CD4-positive, alpha-beta memory T cell (primary cell): ENCODE data around the gene MT1F. TPM values are rescaled to one million over a fixed set of nuclear protein-coding genes. Genes with fewer than 3 reads are reported as not detected.
"Not testable (repeated sequence)": the region's sequence is repeated elsewhere in the genome, so short reads cannot be mapped to it uniquely, and the experiment has no call there.

Source experiments
- CTCF ChIA-PET: fragments of 350-600 bp; sonication (Branson Sonifier 250); formaldehyde crosslinking; loops from one replicate; lab custom pipeline; 2021; ENCODE audit warnings: inconsistent platforms; ENCODE audit not compliant: partially characterized antibody; lab: Charles Lee
- POLR2A ChIA-PET: fragments of 350-600 bp; sonication (Branson Sonifier 250); formaldehyde crosslinking; loops from one replicate; lab custom pipeline; 2021; ENCODE audit not compliant: partially characterized antibody; lab: Charles Lee
- DNase-seq, 5 donors: peaks; one replicate each; pipeline versions ENCODE4 v3.0.0 to v3.0.0-alpha.2; 2020 to 2022; ENCODE audit warnings: mixed read lengths in 1 of 5
- H3K27ac ChIP-seq: one replicate; pipeline ENCODE4 v1.7.0; 2013; ENCODE audit warnings: low read depth, low read length
- H3K27me3 ChIP-seq: 2 replicates; pipeline ENCODE4 v1.7.0; 2013; ENCODE audit warnings: mild to moderate bottlenecking, low read length, moderate library complexity; ENCODE audit not compliant: insufficient read depth
- H3K36me3 ChIP-seq: 2 replicates; pipeline ENCODE4 v1.7.0; 2013; ENCODE audit warnings: mild to moderate bottlenecking, low read length, moderate library complexity; ENCODE audit not compliant: insufficient read depth
- H3K4me1 ChIP-seq: 2 replicates; pipeline ENCODE4 v1.7.0; 2013; ENCODE audit warnings: mild to moderate bottlenecking, low read length, moderate library complexity; ENCODE audit not compliant: insufficient read depth
- H3K4me3 ChIP-seq, 2 donors: one replicate each; pipeline ENCODE4 v1.7.0; 2013; ENCODE audit warnings: low read length in 2 of 2, mild to moderate bottlenecking in 1 of 2
- H3K9me3 ChIP-seq, 2 donors: one replicate each; pipeline ENCODE4 v1.7.0; 2013; ENCODE audit warnings: low read length in 2 of 2, control low read depth in 1 of 2; ENCODE audit not compliant: control insufficient read depth in 1 of 2
- H3K27ac Mint-ChIP-seq, 7 donors: one replicate each; pipeline ENCODE4 v1.8.0; 2020 to 2021; ENCODE audit warnings: mixed read lengths in 7 of 7, mild to moderate bottlenecking in 6 of 7, inconsistent platforms in 3 of 7, moderate library complexity in 3 of 7
- H3K27me3 Mint-ChIP-seq, 2 donors: one replicate each; pipeline ENCODE4 v1.8.0; 2020 to 2021; ENCODE audit warnings: mixed read lengths in 2 of 2
- H3K36me3 Mint-ChIP-seq, 2 donors: one replicate each; pipeline ENCODE4 v1.8.0; 2020 to 2021; ENCODE audit warnings: mixed read lengths in 2 of 2, inconsistent platforms in 1 of 2, mild to moderate bottlenecking in 1 of 2
- H3K4me1 Mint-ChIP-seq, 4 donors: one replicate each; pipeline ENCODE4 v1.8.0; 2020 to 2021; ENCODE audit warnings: mixed read lengths in 4 of 4, mild to moderate bottlenecking in 1 of 4
- H3K4me3 Mint-ChIP-seq, 8 donors: one replicate each; pipeline ENCODE4 v1.8.0; 2020 to 2021; ENCODE audit warnings: mixed read lengths in 8 of 8, mild to moderate bottlenecking in 7 of 8, moderate library complexity in 6 of 8, inconsistent platforms in 3 of 8
- H3K9me3 Mint-ChIP-seq, 8 donors: one replicate each; pipeline ENCODE4 v1.8.0; 2020 to 2021; ENCODE audit warnings: mixed read lengths in 8 of 8, mild to moderate bottlenecking in 5 of 8, inconsistent platforms in 3 of 8, moderate library complexity in 1 of 8
- intact Hi-C: fragments of 100-400 bp; cut with micrococcal nuclease; formaldehyde crosslinking; loops from one replicate; pipeline ENCODE4 v1.15.1; 2023
- polyA plus RNA-seq, 2 donors: library from polyadenylated mRNA; unstranded; fragments of 300-500 nt; fragmentation: Illumina TruSeq; gene quantifications; one replicate each; pipeline ENCODE4 v1.2.3, GENCODE V29; 2021
- total RNA-seq, 2 experiments: library from RNA; stranded (reverse); gene quantifications; one replicate each; pipeline ENCODE4 v1.2.3, GENCODE V29; 2021

Gene MT1F
- total and polyA plus RNA-seq, 4 experiments from 2014 or later = 8.3 to 28.9 (median 12.5) TPM

DNA sequence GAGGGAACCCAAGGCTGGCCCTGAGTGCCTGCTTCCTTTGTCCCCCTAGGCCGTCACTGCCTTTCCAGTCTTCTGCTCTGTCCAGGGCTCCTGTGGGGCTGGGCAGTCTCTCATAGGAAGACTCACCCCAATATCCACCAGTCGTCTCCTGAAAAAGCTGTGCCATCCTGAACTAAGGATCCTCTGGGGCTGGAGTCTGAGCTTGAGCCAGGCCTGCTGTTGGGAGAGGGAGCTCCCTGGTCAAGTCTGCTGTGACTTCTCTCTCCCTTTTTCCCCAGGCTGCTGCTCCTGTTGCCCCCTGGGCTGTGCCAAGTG, 12.8 kb downstream of the MT1F start:
- peaks cover 33 to 58% of the 10 kb centered on the region in 2 donors for H3K27me3 Mint-ChIP-seq
- H3K9me3 Mint-ChIP-seq = no peaks in the 10 kb centered on the region
- peaks cover 32% of the 10 kb centered on the region for H3K27me3 ChIP-seq
- DNase-seq = no peak
- H3K27ac ChIP-seq = no peak overlapping the region
- CTCF ChIA-PET = no interaction called here
- no peaks in the 10 kb centered on the region for H3K36me3 ChIP-seq
- H3K27ac Mint-ChIP-seq = no peak overlapping the region
- peaks cover 16% of the 10 kb centered on the region for H3K4me1 ChIP-seq
- peaks cover 8 to 27% (median 20%) of the 10 kb centered on the region in 4 donors for H3K4me1 Mint-ChIP-seq
- POLR2A ChIA-PET = interaction anchor here (0.6 kb wide), 1 partner anchor 31 kb away, joined by 3 read pairs; no protein-coding TSS in a partner anchor
- intact Hi-C loops = no loop called here
- H3K4me3 ChIP-seq = no peak overlapping the region
- H3K4me3 Mint-ChIP-seq = no peak overlapping the region
- H3K36me3 Mint-ChIP-seq = peaks cover 0 to 4% of the 10 kb centered on the region in 2 donors
- no peaks in the 10 kb centered on the region for H3K9me3 ChIP-seq

DNA sequence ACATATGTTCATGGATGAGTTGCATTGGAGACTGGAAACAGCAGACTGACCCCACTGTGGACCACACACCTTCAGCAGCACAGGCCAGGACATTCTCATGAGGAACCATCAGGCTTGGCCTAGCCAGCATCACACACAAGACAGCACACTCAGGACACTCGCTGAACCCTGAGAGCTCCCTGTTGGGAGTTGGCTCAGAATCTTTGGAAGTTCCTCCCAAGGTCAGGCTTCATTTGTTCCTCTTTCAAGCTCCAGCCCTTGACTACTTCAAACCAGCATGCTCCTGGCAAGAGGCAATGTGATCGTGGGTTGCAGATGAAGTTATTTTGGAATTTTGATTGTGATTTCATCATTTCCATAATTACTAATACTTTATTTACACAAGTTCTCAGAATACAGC, 13.9 kb downstream of the MT1F start:
- H3K27ac ChIP-seq, H3K36me3 Mint-ChIP-seq, H3K4me3 ChIP-seq, H3K9me3 Mint-ChIP-seq, DNase-seq, intact Hi-C loops, H3K4me3 Mint-ChIP-seq, POLR2A ChIA-PET, H3K9me3 ChIP-seq, CTCF ChIA-PET, H3K27ac Mint-ChIP-seq, H3K36me3 ChIP-seq: not testable (repeated sequence)
- peaks cover 22% of the 10 kb centered on the region for H3K4me1 ChIP-seq
- Mint-ChIP-seq H3K27me3 (peaks cover 28 to 55% of the 10 kb centered on the region in 2 donors), H3K4me1 (peaks cover 12 to 32% (median 22%) of the 10 kb centered on the region in 4 donors)
- H3K27me3 ChIP-seq = peaks cover 32% of the 10 kb centered on the region

DNA sequence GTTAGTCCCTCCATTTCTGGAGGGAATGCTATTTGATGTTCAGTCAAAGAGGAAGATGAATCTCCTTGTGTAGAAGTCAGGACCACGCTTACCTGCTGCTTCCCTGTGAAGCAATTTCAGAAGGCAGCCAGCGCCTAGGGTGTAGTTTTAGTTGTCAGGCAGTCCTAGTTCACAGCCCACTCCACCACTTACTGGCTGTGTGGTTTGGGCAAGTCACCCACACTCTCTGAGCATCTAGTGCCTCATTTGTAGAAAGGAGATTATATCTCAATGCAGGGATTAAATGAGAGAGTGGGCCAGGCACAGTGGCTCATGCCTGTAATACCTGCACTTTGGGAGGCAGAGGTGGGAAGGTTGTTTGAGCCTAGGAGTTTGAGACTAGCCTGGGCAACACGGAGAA, 14.4 kb downstream of the MT1F start:
- CTCF ChIA-PET = interaction anchor here (2.2 kb wide), 1 partner anchor 71 kb away, joined by 5 read pairs; no protein-coding TSS in a partner anchor
- H3K4me3 Mint-ChIP-seq, POLR2A ChIA-PET, H3K36me3 Mint-ChIP-seq, intact Hi-C loops, DNase-seq, H3K36me3 ChIP-seq, H3K4me3 ChIP-seq, H3K9me3 Mint-ChIP-seq, H3K9me3 ChIP-seq, H3K27ac Mint-ChIP-seq, H3K27ac ChIP-seq: not testable (repeated sequence)
- Histone ChIP-seq H3K27me3 (peaks cover 30% of the 10 kb centered on the region), H3K4me1 (peaks cover 22% of the 10 kb centered on the region)
- Mint-ChIP-seq H3K27me3 (peaks cover 27 to 52% of the 10 kb centered on the region in 2 donors), H3K4me1 (peaks cover 12 to 32% (median 22%) of the 10 kb centered on the region in 4 donors)

DNA sequence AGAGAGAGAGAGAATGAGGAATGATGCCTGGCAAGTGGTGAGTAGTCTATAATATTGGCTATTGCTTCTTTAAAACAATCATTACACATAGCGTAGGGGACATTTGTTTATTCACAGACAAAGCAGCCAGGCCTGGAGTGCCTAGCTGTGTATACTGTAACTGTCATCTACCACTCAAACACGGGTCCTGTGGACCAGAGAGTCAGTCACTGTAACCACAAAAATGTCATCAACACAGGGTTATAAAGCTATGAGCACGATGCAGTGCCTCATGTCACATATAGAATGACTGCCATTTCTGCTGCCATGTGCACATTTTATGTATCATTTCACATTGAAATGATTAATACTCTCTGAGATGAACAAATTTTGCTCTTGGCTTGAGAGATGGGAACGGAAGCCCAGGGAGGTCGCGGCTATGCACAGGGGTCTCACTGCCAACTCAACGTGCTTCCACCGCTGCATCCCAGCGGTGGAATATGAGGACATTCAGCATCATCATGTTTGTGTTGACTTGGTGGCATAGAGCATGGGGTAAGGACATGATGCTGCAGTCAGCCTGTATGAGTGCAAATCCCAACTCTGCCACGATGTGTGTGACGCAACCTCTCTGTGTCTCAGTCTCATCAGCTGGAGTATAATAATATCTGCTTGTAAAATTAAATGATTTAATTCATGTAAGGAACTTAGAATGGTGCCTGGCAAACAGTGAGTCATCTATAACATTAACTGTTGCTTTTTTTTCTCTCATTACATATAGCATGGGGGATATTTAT, 15.2 kb downstream of the MT1F start:
- Mint-ChIP-seq H3K4me3 (no peak overlapping the region), H3K27ac (no peak overlapping the region), H3K9me3 (no peaks in the 10 kb centered on the region), H3K4me1 (peaks cover 12 to 27% (median 22%) of the 10 kb centered on the region in 4 donors), H3K27me3 (peaks cover 27 to 46% of the 10 kb centered on the region in 2 donors), H3K36me3 (peaks cover 0 to 4% of the 10 kb centered on the region in 2 donors)
- intact Hi-C loops = no loop called here
- DNase-seq = no peak
- no peak overlapping the region for H3K4me3 ChIP-seq
- H3K36me3 ChIP-seq = no peaks in the 10 kb centered on the region
- peaks cover 17% of the 10 kb centered on the region for H3K4me1 ChIP-seq
- ChIA-PET POLR2A (interaction anchor here (1.5 kb wide), 1 partner anchor 9 kb away, joined by 6 read pairs; the partner anchor contains the start of gene MT1X), CTCF (interaction anchor here (0.8 to 2.2 kb wide), 3 partner anchors 9 to 72 kb away, joined by 4 to 9 read pairs (median 5); partner anchors contain the start of gene MT1X)
- no peaks in the 10 kb centered on the region for H3K9me3 ChIP-seq
- H3K27me3 ChIP-seq = peaks cover 22% of the 10 kb centered on the region
- no peak overlapping the region for H3K27ac ChIP-seq

DNA sequence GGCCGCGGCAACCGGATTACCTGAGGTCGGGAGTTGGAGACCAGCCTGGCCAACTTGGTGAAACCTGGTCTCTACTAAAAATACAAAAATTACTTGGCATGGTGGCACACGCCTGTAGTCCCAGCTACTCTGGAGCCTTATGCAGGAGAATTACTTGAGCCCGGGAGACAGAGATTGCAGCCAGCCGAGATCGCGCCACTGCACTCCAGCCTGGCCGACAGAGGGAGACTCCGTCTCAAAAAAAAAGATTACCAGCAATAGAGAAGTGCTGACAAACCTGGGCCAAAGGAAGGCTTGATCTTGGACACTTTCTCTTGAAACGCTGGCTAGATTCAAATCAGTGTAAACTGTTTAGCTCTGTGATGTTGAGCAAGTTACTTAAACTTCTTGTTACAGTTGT, 16.2 kb downstream of the MT1F start:
- intact Hi-C loops = loop anchor here (1.0 kb wide), 1 partner anchor 28 kb away; no protein-coding TSS in a partner anchor
- peaks cover 21 to 38% of the 10 kb centered on the region in 2 donors for H3K27me3 Mint-ChIP-seq
- CTCF ChIA-PET = interaction anchor here (0.8 to 2.2 kb wide), 3 partner anchors 9 to 73 kb away, joined by 4 to 9 read pairs (median 5); partner anchors contain the start of gene MT1X

DNA sequence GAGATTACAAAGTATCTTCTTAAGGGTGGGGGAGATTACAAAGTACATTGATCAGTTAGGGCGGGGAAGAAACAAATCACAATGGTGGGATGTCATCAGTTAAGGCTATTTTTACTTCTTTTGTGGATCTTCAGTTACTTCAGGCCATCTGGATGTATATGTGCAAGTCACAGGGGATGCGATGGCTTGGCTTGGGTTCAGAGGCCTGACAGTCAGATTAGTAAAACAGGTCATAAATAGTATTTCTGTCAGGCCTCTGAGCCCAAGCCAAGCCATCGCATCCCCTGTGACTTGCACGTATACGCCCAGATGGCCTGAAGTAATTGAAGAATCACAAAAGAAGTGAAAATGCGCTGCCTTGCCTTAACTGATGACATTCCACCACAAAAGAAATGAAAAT, 16.8 kb downstream of the MT1F start:
- intact Hi-C loops = loop anchor here (1.0 kb wide), 1 partner anchor 28 kb away; no protein-coding TSS in a partner anchor

More for the DNA sequence above, 16.2 kb downstream of the MT1F start:
- H3K4me1 ChIP-seq = peaks cover 14% of the 10 kb centered on the region
- no peak overlapping the region for H3K27ac Mint-ChIP-seq
- H3K4me3 Mint-ChIP-seq = peak overlapping the region in 3 of 8 donors; percentile 7 to 27 (median 21)
- POLR2A ChIA-PET = interaction anchor here (0.7 to 1.5 kb wide), 2 partner anchors 8 to 53 kb away, joined by 3 to 6 read pairs; partner anchors contain the start of gene MT1X
- no peaks in the 10 kb centered on the region for H3K9me3 Mint-ChIP-seq
- H3K36me3 Mint-ChIP-seq = no peaks in the 10 kb centered on the region
- H3K4me3 ChIP-seq = no peak overlapping the region
- H3K27ac ChIP-seq = no peak overlapping the region
- peaks cover 10 to 18% (median 15%) of the 10 kb centered on the region in 4 donors for H3K4me1 Mint-ChIP-seq
- peaks cover 13% of the 10 kb centered on the region for H3K27me3 ChIP-seq
- no peaks in the 10 kb centered on the region for H3K36me3 ChIP-seq
- H3K9me3 ChIP-seq = no peaks in the 10 kb centered on the region
- DNase-seq = peak in 2 of 5 donors; percentile 15 to 47

More for the DNA sequence above, 16.8 kb downstream of the MT1F start:
- Mint-ChIP-seq H3K4me1 (peaks cover 9 to 14% (median 12%) of the 10 kb centered on the region in 4 donors), H3K27me3 (peaks cover 14 to 33% of the 10 kb centered on the region in 2 donors), H3K4me3 (peak overlapping the region in 1 of 8 donors; percentile 21)
- not testable (repeated sequence) for H3K9me3 ChIP-seq, H3K4me3 ChIP-seq, H3K27ac ChIP-seq, DNase-seq, H3K27me3 ChIP-seq, H3K36me3 ChIP-seq, H3K27ac Mint-ChIP-seq, H3K36me3 Mint-ChIP-seq, H3K9me3 Mint-ChIP-seq
- POLR2A ChIA-PET = interaction anchor here (0.7 to 1.5 kb wide), 2 partner anchors 8 to 54 kb away, joined by 3 to 6 read pairs; partner anchors contain the start of gene MT1X
- CTCF ChIA-PET = interaction anchor here (1.7 to 2.2 kb wide), 2 partner anchors 27 to 73 kb away, joined by 5 to 9 read pairs; no protein-coding TSS in a partner anchor
- H3K4me1 ChIP-seq = peaks cover 13% of the 10 kb centered on the region
